CD4-positive, alpha-beta memory T cell (primary cell): ENCODE data around the gene ZP2. TPM values are rescaled to one million over a fixed set of nuclear protein-coding genes. Genes with fewer than 3 reads are reported as not detected.
"Not testable (repeated sequence)": the region's sequence is repeated elsewhere in the genome, so short reads cannot be mapped to it uniquely, and the experiment has no call there.

Experiments used
- CTCF ChIA-PET: fragments of 350-600 bp; sonication (Branson Sonifier 250); formaldehyde crosslinking; loops from one replicate; lab custom pipeline; 2021; ENCODE audit warnings: inconsistent platforms; ENCODE audit not compliant: partially characterized antibody; lab: Charles Lee
- POLR2A ChIA-PET: fragments of 350-600 bp; sonication (Branson Sonifier 250); formaldehyde crosslinking; loops from one replicate; lab custom pipeline; 2021; ENCODE audit not compliant: partially characterized antibody; lab: Charles Lee
- DNase-seq, 5 donors: peaks; one replicate each; pipeline versions ENCODE4 v3.0.0 to v3.0.0-alpha.2; 2020 to 2022; ENCODE audit warnings: mixed read lengths in 1 of 5
- H3K27ac ChIP-seq: one replicate; pipeline ENCODE4 v1.7.0; 2013; ENCODE audit warnings: low read depth, low read length
- H3K27me3 ChIP-seq: 2 replicates; pipeline ENCODE4 v1.7.0; 2013; ENCODE audit warnings: mild to moderate bottlenecking, low read length, moderate library complexity; ENCODE audit not compliant: insufficient read depth
- H3K36me3 ChIP-seq: 2 replicates; pipeline ENCODE4 v1.7.0; 2013; ENCODE audit warnings: mild to moderate bottlenecking, low read length, moderate library complexity; ENCODE audit not compliant: insufficient read depth
- H3K4me1 ChIP-seq: 2 replicates; pipeline ENCODE4 v1.7.0; 2013; ENCODE audit warnings: mild to moderate bottlenecking, low read length, moderate library complexity; ENCODE audit not compliant: insufficient read depth
- H3K4me3 ChIP-seq, 2 donors: one replicate each; pipeline ENCODE4 v1.7.0; 2013; ENCODE audit warnings: low read length in 2 of 2, mild to moderate bottlenecking in 1 of 2
- H3K9me3 ChIP-seq, 2 donors: one replicate each; pipeline ENCODE4 v1.7.0; 2013; ENCODE audit warnings: low read length in 2 of 2, control low read depth in 1 of 2; ENCODE audit not compliant: control insufficient read depth in 1 of 2
- H3K27ac Mint-ChIP-seq, 7 donors: one replicate each; pipeline ENCODE4 v1.8.0; 2020 to 2021; ENCODE audit warnings: mixed read lengths in 7 of 7, mild to moderate bottlenecking in 6 of 7, inconsistent platforms in 3 of 7, moderate library complexity in 3 of 7
- H3K27me3 Mint-ChIP-seq, 2 donors: one replicate each; pipeline ENCODE4 v1.8.0; 2020 to 2021; ENCODE audit warnings: mixed read lengths in 2 of 2
- H3K36me3 Mint-ChIP-seq, 2 donors: one replicate each; pipeline ENCODE4 v1.8.0; 2020 to 2021; ENCODE audit warnings: mixed read lengths in 2 of 2, inconsistent platforms in 1 of 2, mild to moderate bottlenecking in 1 of 2
- H3K4me1 Mint-ChIP-seq, 4 donors: one replicate each; pipeline ENCODE4 v1.8.0; 2020 to 2021; ENCODE audit warnings: mixed read lengths in 4 of 4, mild to moderate bottlenecking in 1 of 4
- H3K4me3 Mint-ChIP-seq, 8 donors: one replicate each; pipeline ENCODE4 v1.8.0; 2020 to 2021; ENCODE audit warnings: mixed read lengths in 8 of 8, mild to moderate bottlenecking in 7 of 8, moderate library complexity in 6 of 8, inconsistent platforms in 3 of 8
- H3K9me3 Mint-ChIP-seq, 8 donors: one replicate each; pipeline ENCODE4 v1.8.0; 2020 to 2021; ENCODE audit warnings: mixed read lengths in 8 of 8, mild to moderate bottlenecking in 5 of 8, inconsistent platforms in 3 of 8, moderate library complexity in 1 of 8
- intact Hi-C: fragments of 100-400 bp; cut with micrococcal nuclease; formaldehyde crosslinking; loops from one replicate; pipeline ENCODE4 v1.15.1; 2023
- polyA plus RNA-seq, 2 donors: library from polyadenylated mRNA; unstranded; fragments of 300-500 nt; fragmentation: Illumina TruSeq; gene quantifications; one replicate each; pipeline ENCODE4 v1.2.3, GENCODE V29; 2021
- total RNA-seq, 2 experiments: library from RNA; stranded (reverse); gene quantifications; one replicate each; pipeline ENCODE4 v1.2.3, GENCODE V29; 2021

The ZP2 gene
- total and polyA plus RNA-seq, 4 experiments from 2014 or later = not detected

GRCh38 chr16:21152160-21153030, 59.0 kb downstream of the ZP2 start:
- H3K27me3 ChIP-seq, intact Hi-C loops, H3K4me3 ChIP-seq, H3K4me1 ChIP-seq, H3K9me3 Mint-ChIP-seq, H3K4me3 Mint-ChIP-seq, H3K27ac ChIP-seq, H3K36me3 Mint-ChIP-seq, CTCF ChIA-PET, H3K36me3 ChIP-seq, POLR2A ChIA-PET, H3K27ac Mint-ChIP-seq, H3K9me3 ChIP-seq, DNase-seq, H3K4me1 Mint-ChIP-seq: not testable (repeated sequence)
- H3K27me3 Mint-ChIP-seq = peaks cover 15 to 20% of the 10 kb centered on the region in 2 donors

- H3K9me3 Mint-ChIP-seq = no peaks in the 10 kb centered on the region
- peak within 1 kb of the TSS in 1 of 7 donors; percentile 64 for H3K27ac Mint-ChIP-seq
- H3K4me3 Mint-ChIP-seq = no peak within 1 kb of the TSS
- no peak within 1 kb of the TSS for H3K4me3 ChIP-seq
- H3K27me3 Mint-ChIP-seq = peaks cover 23 to 25% of the 10 kb centered on the region in 2 donors
- ChIA-PET POLR2A (no interaction called here), CTCF (interaction anchor here (1.0 kb wide), 1 partner anchor 404 kb away, joined by 3 read pairs; no protein-coding TSS in a partner anchor)
- no peak within 1 kb of the TSS for H3K27ac ChIP-seq
- no peaks in the 10 kb centered on the region for H3K27me3 ChIP-seq
- H3K4me1 Mint-ChIP-seq = no peaks in the 10 kb centered on the region
- no peaks in the 10 kb centered on the region for H3K9me3 ChIP-seq
- DNase-seq = no peak
- no peaks in the 10 kb centered on the region for H3K36me3 Mint-ChIP-seq
- H3K36me3 ChIP-seq = no peaks in the 10 kb centered on the region
- intact Hi-C loops = no loop called here
- H3K4me1 ChIP-seq = no peaks in the 10 kb centered on the region
These were observed 60.9 kb downstream of the ZP2 start, which contains the start of gene DNAH3 for GRCh38 chr16:21150375-21151001. Gene DNAH3 (minus strand): TSS chr16:21150846. CDS start chr16:21150319, 527 bp downstream.

Other genes starting within 250 kb of the ZP2 start
- not detected for gene DNAH3, start 60.7 kb downstream of the ZP2 start, total RNA-seq
- gene DNAH3, start 60.7 kb downstream of the ZP2 start, polyA plus RNA-seq = not detected
- 10 to 100 TPM; 18.3 to 18.6 TPM for gene LDAF1, start 52.9 kb downstream of the ZP2 start, total RNA-seq
- gene LDAF1, start 52.9 kb downstream of the ZP2 start, polyA plus RNA-seq = 10 to 100 TPM; 15.0 to 23.3 TPM
- not detected for gene ANKS4B, start 22.1 kb upstream of the ZP2 start, total RNA-seq
- gene ANKS4B, start 22.1 kb upstream of the ZP2 start, polyA plus RNA-seq = not detected
- not detected for gene CRYM, start 66.7 kb upstream of the ZP2 start, total RNA-seq
- not detected for gene CRYM, start 66.7 kb upstream of the ZP2 start, polyA plus RNA-seq